GM10266 (cell line): ENCODE results near the gene EN2.

ENCODE experiments used
- DNase-seq: peaks from one replicate; pipeline ENCODE4 v3.0.0; 2012; ENCODE audit errors: extremely low spot score
- CTCF ChIP-seq: IDR thresholded peaks from 2 replicates; pipeline ENCODE4 v1.5.1; 2012; ENCODE audit warnings: mild to moderate bottlenecking, low read depth; ENCODE audit not compliant: control insufficient read depth, insufficient read depth; ENCODE audit errors: missing control alignments

Gene EN2

GRCh38 chr7:155427411-155428038, 30.4 kb upstream of the EN2 start:
- no peak for TF ChIP-seq CTCF
- no peak for DNase-seq

- no peak for TF ChIP-seq CTCF
- no peak for DNase-seq
These were observed 29.6 kb upstream of the EN2 start for GRCh38 chr7:155428171-155428834.

- DNase-seq, result no peak
- TF ChIP-seq CTCF, result no peak
These were observed 28.3 kb upstream of the EN2 start for GRCh38 chr7:155429651-155430050.

GRCh38 chr7:155430606-155431005, 27.3 kb upstream of the EN2 start:
- TF ChIP-seq CTCF, result no peak
- no peak for DNase-seq

GRCh38 chr7:155431231-155431630, 26.7 kb upstream of the EN2 start:
- TF ChIP-seq CTCF, result no peak
- DNase-seq, result no peak

- DNase-seq, result no peak
- TF ChIP-seq CTCF, result no peak
These were observed 26.2 kb upstream of the EN2 start for GRCh38 chr7:155431711-155432110.

- no peak for DNase-seq
- no peak for TF ChIP-seq CTCF
These were observed 22.8 kb upstream of the EN2 start for GRCh38 chr7:155435110-155435509.
